ENCODE measurements around the gene CACNA2D4. TPM values are rescaled to one million over a fixed set of nuclear protein-coding genes. Genes with fewer than 3 reads are reported as not detected.

The CACNA2D4 gene
- total RNA-seq, 1 experiment from 2014 or later, result not detected

DNA sequence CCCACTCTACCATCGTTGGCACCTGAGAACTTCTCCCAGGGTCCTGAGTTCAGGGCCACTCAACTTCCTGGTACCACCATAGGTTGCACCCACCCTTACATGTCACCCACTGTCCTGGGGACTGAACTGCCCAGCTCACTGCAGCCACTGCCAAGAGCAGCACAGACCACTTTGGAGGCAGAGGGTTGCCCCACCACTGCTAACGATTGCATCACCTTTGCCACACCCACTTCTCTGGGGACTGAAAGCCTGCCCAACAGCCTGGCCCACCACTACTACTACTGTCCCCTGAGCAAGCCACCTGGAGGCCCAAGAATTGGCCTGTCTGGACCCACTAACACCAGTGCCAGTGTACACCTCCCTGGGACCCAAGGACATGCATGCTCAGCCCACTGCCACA is 27.6 kb downstream of the CACNA2D4 start:
- no peak overlapping the region for H2AFZ ChIP-seq (ENCODE audit: low read length)
- no peak overlapping the region for H3K9ac ChIP-seq (ENCODE audit: low read length)
- no peaks in the 10 kb centered on the region for H3K79me2 ChIP-seq (ENCODE audit: low read length)
- intact Hi-C loops (cut with micrococcal nuclease), result no loop called here
- H3K4me1 ChIP-seq (ENCODE audit: insufficient read depth, low read length), result no peaks in the 10 kb centered on the region
- TF ChIP-seq, protein P1, sequence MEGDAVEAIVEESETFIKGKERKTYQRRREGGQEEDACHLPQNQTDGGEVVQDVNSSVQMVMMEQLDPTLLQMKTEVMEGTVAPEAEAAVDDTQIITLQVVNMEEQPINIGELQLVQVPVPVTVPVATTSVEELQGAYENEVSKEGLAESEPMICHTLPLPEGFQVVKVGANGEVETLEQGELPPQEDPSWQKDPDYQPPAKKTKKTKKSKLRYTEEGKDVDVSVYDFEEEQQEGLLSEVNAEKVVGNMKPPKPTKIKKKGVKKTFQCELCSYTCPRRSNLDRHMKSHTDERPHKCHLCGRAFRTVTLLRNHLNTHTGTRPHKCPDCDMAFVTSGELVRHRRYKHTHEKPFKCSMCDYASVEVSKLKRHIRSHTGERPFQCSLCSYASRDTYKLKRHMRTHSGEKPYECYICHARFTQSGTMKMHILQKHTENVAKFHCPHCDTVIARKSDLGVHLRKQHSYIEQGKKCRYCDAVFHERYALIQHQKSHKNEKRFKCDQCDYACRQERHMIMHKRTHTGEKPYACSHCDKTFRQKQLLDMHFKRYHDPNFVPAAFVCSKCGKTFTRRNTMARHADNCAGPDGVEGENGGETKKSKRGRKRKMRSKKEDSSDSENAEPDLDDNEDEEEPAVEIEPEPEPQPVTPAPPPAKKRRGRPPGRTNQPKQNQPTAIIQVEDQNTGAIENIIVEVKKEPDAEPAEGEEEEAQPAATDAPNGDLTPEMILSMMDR (conservative IDR thresholded peaks at IDR 0.05; ENCODE audit: low read depth, low read length), result no peak
- TF ChIP-seq EZH2 (IDR thresholded peaks at IDR 0.05; ENCODE audit: low read length, unreplicated experiment) (no peak), EZH2phosphoT487 (IDR thresholded peaks at IDR 0.05; ENCODE audit: borderline replicate concordance, low read length) (no peak)
- no peak for DNase-seq
- H3K27ac ChIP-seq (ENCODE audit: low read length), result no peak overlapping the region
- BruUV-seq (replicated peaks), result no TSS peak
- H3K9me3 ChIP-seq (ENCODE audit: low read length), result no peaks in the 10 kb centered on the region
- ATAC-seq, result no peak
- no peaks in the 10 kb centered on the region for H3F3A ChIP-seq (ENCODE audit: low read length, unreplicated experiment)
- CTCF ChIA-PET, result no interaction called here
- no peak overlapping the region for H3K4me3 ChIP-seq (ENCODE audit: low read length)
- H3K27me3 ChIP-seq (ENCODE audit: low read length), result peaks cover 31% of the 10 kb centered on the region
- H3K4me2 ChIP-seq (ENCODE audit: low read length), result no peak overlapping the region
- H3K36me3 ChIP-seq (ENCODE audit: low read depth, low read length), result no peaks in the 10 kb centered on the region
- POLR2A ChIA-PET (ENCODE audit: unreplicated experiment), result no interaction called here
- no peaks in the 10 kb centered on the region for H4K20me1 ChIP-seq (ENCODE audit: low read length)
- no peaks in the 10 kb centered on the region for H3K9me2 ChIP-seq (replicated peaks; ENCODE audit: low read length)

GRCh38 chr12:1890119-1890703 is 28.2 kb downstream of the CACNA2D4 start:
- no peak for DNase-seq
- ChIA-PET CTCF (no interaction called here), POLR2A (ENCODE audit: unreplicated experiment) (no interaction called here)
- no peaks in the 10 kb centered on the region for H3K36me3 ChIP-seq (ENCODE audit: low read depth, low read length)
- no peaks in the 10 kb centered on the region for H3K4me1 ChIP-seq (ENCODE audit: insufficient read depth, low read length)
- intact Hi-C loops (cut with micrococcal nuclease), result no loop called here
- H3K27ac ChIP-seq (ENCODE audit: low read length), result no peak overlapping the region
- H3K27me3 ChIP-seq (ENCODE audit: low read length), result peaks cover 31% of the 10 kb centered on the region
- H3K9me3 ChIP-seq (ENCODE audit: low read length), result no peaks in the 10 kb centered on the region
- H3K9me2 ChIP-seq (replicated peaks; ENCODE audit: low read length), result no peaks in the 10 kb centered on the region
- H3K4me3 ChIP-seq (ENCODE audit: low read length), result no peak overlapping the region
- H2AFZ ChIP-seq (ENCODE audit: low read length), result no peak overlapping the region
- H4K20me1 ChIP-seq (ENCODE audit: low read length), result no peaks in the 10 kb centered on the region
- no peak for TF ChIP-seq EZH2phosphoT487 (IDR thresholded peaks at IDR 0.05; ENCODE audit: borderline replicate concordance, low read length)
- TF ChIP-seq, protein P1 (conservative IDR thresholded peaks at IDR 0.05; ENCODE audit: low read depth, low read length), result no peak
- TF ChIP-seq EZH2 (IDR thresholded peaks at IDR 0.05; ENCODE audit: low read length, unreplicated experiment), result no peak
- H3K4me2 ChIP-seq (ENCODE audit: low read length), result no peak overlapping the region
- BruUV-seq (replicated peaks), result no TSS peak
- no peak overlapping the region for H3K9ac ChIP-seq (ENCODE audit: low read length)
- H3K79me2 ChIP-seq (ENCODE audit: low read length), result no peaks in the 10 kb centered on the region
- H3F3A ChIP-seq (ENCODE audit: low read length, unreplicated experiment), result no peaks in the 10 kb centered on the region
- no peak for ATAC-seq

DNA sequence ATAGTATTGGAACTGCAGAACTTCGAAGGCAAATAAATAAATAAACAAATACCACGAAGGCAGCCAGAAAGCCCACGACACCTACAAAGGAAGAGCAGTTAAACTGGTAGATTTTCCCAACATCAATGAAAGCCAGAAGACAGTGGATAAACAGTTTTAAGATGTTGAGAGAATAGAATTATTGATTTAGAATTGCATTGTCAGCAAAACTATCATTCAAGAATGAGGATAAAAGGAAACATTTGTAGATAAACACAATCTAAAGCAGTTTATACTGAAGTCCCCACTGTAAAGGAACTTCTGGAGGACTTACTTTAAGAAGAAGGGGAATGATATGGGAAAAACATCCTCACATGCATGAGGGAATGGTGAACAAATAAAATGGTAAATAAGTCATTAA is 29.5 kb downstream of the CACNA2D4 start:
- Histone ChIP-seq H4K20me1 (ENCODE audit: low read length) (no peaks in the 10 kb centered on the region), H3K4me2 (ENCODE audit: low read length) (no peak overlapping the region), H3K9ac (ENCODE audit: low read length) (no peak overlapping the region), H3K4me1 (ENCODE audit: insufficient read depth, low read length) (no peaks in the 10 kb centered on the region), H3K27ac (ENCODE audit: low read length) (no peak overlapping the region), H3K36me3 (ENCODE audit: low read depth, low read length) (no peaks in the 10 kb centered on the region), H3K4me3 (ENCODE audit: low read length) (no peak overlapping the region), H3K79me2 (ENCODE audit: low read length) (no peaks in the 10 kb centered on the region), H3F3A (ENCODE audit: low read length, unreplicated experiment) (no peaks in the 10 kb centered on the region), H2AFZ (ENCODE audit: low read length) (no peak overlapping the region), H3K27me3 (ENCODE audit: low read length) (peaks cover 35% of the 10 kb centered on the region), H3K9me3 (ENCODE audit: low read length) (no peaks in the 10 kb centered on the region), H3K9me2 (replicated peaks; ENCODE audit: low read length) (no peaks in the 10 kb centered on the region)
- TF ChIP-seq EZH2 (IDR thresholded peaks at IDR 0.05; ENCODE audit: low read length, unreplicated experiment) (no peak), EZH2phosphoT487 (IDR thresholded peaks at IDR 0.05; ENCODE audit: borderline replicate concordance, low read length) (no peak)
- TF ChIP-seq, protein P1 (conservative IDR thresholded peaks at IDR 0.05; ENCODE audit: low read depth, low read length), result no peak
- POLR2A ChIA-PET (ENCODE audit: unreplicated experiment), result no interaction called here
- intact Hi-C loops (cut with micrococcal nuclease), result no loop called here
- no peak for DNase-seq
- CTCF ChIA-PET, result no interaction called here
- BruUV-seq (replicated peaks), result no TSS peak
- no peak for ATAC-seq
